HEK293T (cell line): ENCODE data around the gene TMEM117.

Source experiments
- CTCF ChIA-PET: fragments of 350-600 bp; formaldehyde crosslinking; extraction: SDS; loops from one replicate; lab custom pipeline; 2021; ENCODE audit warnings: antibody characterized with exemption, inconsistent platforms; lab: Yijun Ruan, JAX
- POLR2A ChIA-PET: fragments of 350-600 bp; formaldehyde crosslinking; extraction: SDS; loops from one replicate; lab custom pipeline; 2020; ENCODE audit warnings: antibody characterized with exemption, inconsistent platforms; lab: Yijun Ruan, JAX
- DNase-seq: peaks from one replicate; pipeline ENCODE4 v3.0.0; 2012; ENCODE audit warnings: mixed read lengths; ENCODE audit errors: extremely low spot score
- ARNT ChIP-seq: fragments of 450-650 bp; IDR thresholded peaks from 2 replicates; pipeline ENCODE4 v1.6.1; 2017; ENCODE audit warnings: mild to moderate bottlenecking
- BHLHE40 ChIP-seq: fragments of 450-650 bp; IDR thresholded peaks from 2 replicates; pipeline ENCODE4 v1.6.1; 2016; ENCODE audit warnings: mild to moderate bottlenecking, moderate library complexity, borderline replicate concordance
- CTBP1 ChIP-seq: fragments of 450-650 bp; IDR thresholded peaks from 2 replicates; pipeline ENCODE4 v1.6.1; 2016; ENCODE audit warnings: borderline replicate concordance
- ELF4 ChIP-seq: fragments of 450-650 bp; IDR thresholded peaks from 2 replicates; pipeline ENCODE4 v1.6.1; 2017; ENCODE audit warnings: antibody characterized with exemption
- FOXA1 ChIP-seq: fragments of 450-650 bp; IDR thresholded peaks from 2 replicates; pipeline ENCODE4 v1.6.1; 2016; ENCODE audit warnings: mild to moderate bottlenecking
- FOXK2 ChIP-seq: fragments of 450-650 bp; IDR thresholded peaks from 2 replicates; pipeline ENCODE4 v1.6.1; 2016; ENCODE audit warnings: mild to moderate bottlenecking
- FOXM1 ChIP-seq: fragments of 450-650 bp; IDR thresholded peaks from 2 replicates; pipeline ENCODE4 v1.6.1; 2017; ENCODE audit warnings: mild to moderate bottlenecking, borderline replicate concordance
- HDGF ChIP-seq: fragments of 450-650 bp; IDR thresholded peaks from 2 replicates; pipeline ENCODE4 v1.6.1; 2017; ENCODE audit warnings: antibody characterized with exemption, borderline replicate concordance
- L3MBTL2 ChIP-seq: fragments of 450-650 bp; conservative IDR thresholded peaks from 2 replicates; pipeline ENCODE4 v1.6.1; 2016; ENCODE audit warnings: mild to moderate bottlenecking
- LEF1 ChIP-seq: fragments of 450-650 bp; IDR thresholded peaks from 2 replicates; pipeline ENCODE4 v1.6.1; 2017; ENCODE audit warnings: mild to moderate bottlenecking, borderline replicate concordance
- NFRKB ChIP-seq: fragments of 450-650 bp; IDR thresholded peaks from 2 replicates; pipeline ENCODE4 v1.6.1; 2016; ENCODE audit warnings: mild to moderate bottlenecking, moderate library complexity
- SP1 ChIP-seq: fragments of 450-650 bp; IDR thresholded peaks from 2 replicates; pipeline ENCODE4 v1.6.1; 2017
- SUZ12 ChIP-seq: fragments of 450-650 bp; IDR thresholded peaks from 2 replicates; pipeline ENCODE4 v1.6.1; 2016; ENCODE audit warnings: mild to moderate bottlenecking
- TARDBP ChIP-seq: fragments of 450-650 bp; IDR thresholded peaks from 2 replicates; pipeline ENCODE4 v1.6.1; 2016
- ZNF384 ChIP-seq: fragments of 450-650 bp; IDR thresholded peaks from 2 replicates; pipeline ENCODE4 v1.6.1; 2016
- TF ChIP-seq, protein P1 (sequence below): fragments of 450-650 bp; IDR thresholded peaks from 2 replicates; pipeline ENCODE4 v1.6.1; 2016

TMEM117 gene

GRCh38 chr12:43835656-43836474 is at the start of gene TMEM117:
Gene TMEM117, plus strand, starts transcription at chr12:43836081.
- POLR2A ChIA-PET = interaction anchor here (0.7 to 3.8 kb wide), 5 partner anchors 10 to 77 kb away, joined by 3 to 31 read pairs (median 3); partner anchors contain the start of genes IRAK4, PUS7L and TWF1
- TF ChIP-seq LEF1 = peak; percentile 75; the same call in 1 of the 2 replicates
- TF ChIP-seq, protein P1, sequence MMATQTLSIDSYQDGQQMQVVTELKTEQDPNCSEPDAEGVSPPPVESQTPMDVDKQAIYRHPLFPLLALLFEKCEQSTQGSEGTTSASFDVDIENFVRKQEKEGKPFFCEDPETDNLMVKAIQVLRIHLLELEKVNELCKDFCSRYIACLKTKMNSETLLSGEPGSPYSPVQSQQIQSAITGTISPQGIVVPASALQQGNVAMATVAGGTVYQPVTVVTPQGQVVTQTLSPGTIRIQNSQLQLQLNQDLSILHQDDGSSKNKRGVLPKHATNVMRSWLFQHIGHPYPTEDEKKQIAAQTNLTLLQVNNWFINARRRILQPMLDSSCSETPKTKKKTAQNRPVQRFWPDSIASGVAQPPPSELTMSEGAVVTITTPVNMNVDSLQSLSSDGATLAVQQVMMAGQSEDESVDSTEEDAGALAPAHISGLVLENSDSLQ = no peak
- CTCF ChIA-PET = no interaction called here
- peak; percentile 60 for DNase-seq

- DNase-seq = no peak
- ChIA-PET CTCF (no interaction called here), POLR2A (interaction anchor here (1.8 kb wide), 1 partner anchor 19 kb away, joined by 5 read pairs; the partner anchor contains the start of gene TWF1)
- TF ChIP-seq FOXM1 = no peak
- TF ChIP-seq TARDBP = no peak
- no peak for TF ChIP-seq SUZ12
- no peak for TF ChIP-seq NFRKB
- TF ChIP-seq ZNF384 = no peak
- no peak for TF ChIP-seq SP1
- no peak for TF ChIP-seq BHLHE40
- TF ChIP-seq FOXK2 = no peak
- no peak for TF ChIP-seq CTBP1
These were observed 48.8 kb upstream of the TMEM117 start for GRCh38 chr12:43786899-43787693.

DNA sequence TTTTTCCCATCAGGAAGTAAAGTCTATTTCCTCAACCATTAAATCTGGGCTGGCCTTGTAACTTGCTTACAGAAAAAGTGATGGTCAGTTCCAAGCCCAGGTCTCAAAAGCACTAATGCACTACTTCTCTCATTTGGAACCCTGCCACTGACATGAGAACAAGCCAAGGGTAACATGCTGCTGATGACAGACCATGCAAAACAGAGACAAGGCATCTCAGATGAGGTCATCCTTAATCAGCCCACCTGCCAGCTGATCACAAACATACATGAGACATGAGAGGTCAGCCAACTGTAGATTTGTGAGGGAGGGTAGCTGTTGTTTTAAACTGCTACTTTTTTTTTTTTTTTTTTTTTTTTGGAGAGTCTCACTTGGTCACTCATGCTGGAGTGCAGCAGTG is 45.9 kb upstream of the TMEM117 start:
- TF ChIP-seq ARNT (no peak), HDGF (no peak), ZNF384 (no peak), NFRKB (no peak), CTBP1 (no peak), SP1 (no peak), SUZ12 (no peak), L3MBTL2 (no peak), LEF1 (no peak), FOXA1 (no peak), ELF4 (no peak), FOXM1 (no peak), TARDBP (no peak)
- TF ChIP-seq, protein P1 = no peak
- ChIA-PET POLR2A (no interaction called here), CTCF (no interaction called here)
- no peak for DNase-seq

DNA sequence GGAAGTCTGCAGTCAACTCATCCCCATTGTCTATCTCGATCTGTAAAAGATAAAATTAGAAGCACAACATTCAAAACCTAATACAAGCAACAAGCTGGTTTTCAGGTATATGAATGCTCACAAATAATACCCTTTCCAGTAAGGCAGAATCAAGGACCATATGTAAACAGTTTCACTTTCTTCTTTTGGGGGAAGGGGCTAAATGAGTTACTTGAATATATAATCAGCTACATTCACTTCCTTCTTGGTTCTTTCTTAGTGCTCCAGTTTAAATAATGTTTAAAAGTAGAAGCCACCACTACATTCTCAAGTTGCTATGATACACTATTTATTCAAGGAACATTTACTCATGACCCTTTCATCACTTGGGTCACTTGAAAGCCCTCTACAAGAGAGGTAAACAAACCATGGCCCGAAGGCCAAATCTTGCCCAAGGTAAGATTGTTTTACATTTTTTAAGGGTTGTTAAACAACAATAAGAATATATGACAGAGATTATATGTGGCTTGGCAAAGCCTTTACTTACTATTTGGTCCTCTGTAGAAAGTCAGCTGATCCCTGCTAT is 40.1 kb upstream of the TMEM117 start:
- DNase-seq = no peak
- CTCF ChIA-PET = interaction anchor here (1.0 kb wide), 1 partner anchor 10 kb away, joined by 3 read pairs; no protein-coding TSS in a partner anchor
- POLR2A ChIA-PET = no interaction called here
- TF ChIP-seq SP1 (no peak), BHLHE40 (no peak), LEF1 (no peak), FOXK2 (no peak), TARDBP (no peak), SUZ12 (no peak), L3MBTL2 (no peak), FOXA1 (no peak), NFRKB (no peak), HDGF (no peak)
- TF ChIP-seq, protein P1 = no peak

GRCh38 chr12:43797561-43798217 is 38.2 kb upstream of the TMEM117 start:
- CTCF ChIA-PET = no interaction called here
- DNase-seq = no peak
- POLR2A ChIA-PET = no interaction called here
- TF ChIP-seq, protein P1 = no peak
- TF ChIP-seq FOXM1 = no peak
- TF ChIP-seq FOXK2 = no peak
- no peak for TF ChIP-seq L3MBTL2
- no peak for TF ChIP-seq ZNF384
- TF ChIP-seq NFRKB = no peak
- no peak for TF ChIP-seq LEF1
- no peak for TF ChIP-seq CTBP1
- TF ChIP-seq ARNT = no peak
- TF ChIP-seq SUZ12 = no peak
- no peak for TF ChIP-seq SP1
- TF ChIP-seq HDGF = no peak
- no peak for TF ChIP-seq FOXA1
- no peak for TF ChIP-seq ELF4
- TF ChIP-seq BHLHE40 = no peak
- TF ChIP-seq TARDBP = no peak
